Chondrocyte (in vitro differentiated cells): ENCODE results near the gene SAFB. TPM values are rescaled to one million over a fixed set of nuclear protein-coding genes. Genes with fewer than 3 reads are reported as not detected.

Source experiments
- DNase-seq: peaks from one replicate; pipeline ENCODE4 v3.0.0; 2021; ENCODE audit warnings: mixed read lengths, low spot score
- H3K27ac Mint-ChIP-seq: one replicate; pipeline ENCODE4 v1.8.0; 2021; ENCODE audit warnings: mild to moderate bottlenecking, moderate library complexity, mixed read lengths; ENCODE audit not compliant: unreplicated experiment
- H3K27me3 Mint-ChIP-seq: 2 replicates; pipeline ENCODE4 v1.8.0; 2021; ENCODE audit warnings: low read depth, mixed read lengths
- H3K36me3 Mint-ChIP-seq: 2 replicates; pipeline ENCODE4 v1.8.0; 2021; ENCODE audit warnings: low read depth, mixed read lengths
- H3K4me1 Mint-ChIP-seq: 2 replicates; pipeline ENCODE4 v1.8.0; 2021; ENCODE audit warnings: low read depth, mild to moderate bottlenecking, mixed read lengths
- H3K4me3 Mint-ChIP-seq: one replicate; pipeline ENCODE4 v1.8.0; 2021; ENCODE audit warnings: mild to moderate bottlenecking, moderate library complexity, mixed read lengths; ENCODE audit not compliant: unreplicated experiment
- H3K9me3 Mint-ChIP-seq: 2 replicates; pipeline ENCODE4 v1.8.0; 2021; ENCODE audit warnings: low read depth, mixed read lengths
- total RNA-seq: library from RNA; stranded (reverse); gene quantifications from 3 replicates; pipeline ENCODE4 v1.2.1, GENCODE V29; 2021
- TF ChIP-seq, protein P1 (sequence below): fragments of 200-600 bp; sonication (generic); IDR thresholded peaks from 2 replicates; pipeline ENCODE4 v1.5.0; 2021; ENCODE audit warnings: antibody characterized with exemption, mild to moderate bottlenecking, moderate library complexity

SAFB gene
- total RNA-seq, 1 donor from 2014 or later: 58.3 TPM

GRCh38 chr19:5655412-5655811 is 32.5 kb downstream of the SAFB start:
- H3K9me3 Mint-ChIP-seq: no peaks in the 10 kb centered on the region
- H3K4me3 Mint-ChIP-seq: no peak overlapping the region
- TF ChIP-seq, protein P1, sequence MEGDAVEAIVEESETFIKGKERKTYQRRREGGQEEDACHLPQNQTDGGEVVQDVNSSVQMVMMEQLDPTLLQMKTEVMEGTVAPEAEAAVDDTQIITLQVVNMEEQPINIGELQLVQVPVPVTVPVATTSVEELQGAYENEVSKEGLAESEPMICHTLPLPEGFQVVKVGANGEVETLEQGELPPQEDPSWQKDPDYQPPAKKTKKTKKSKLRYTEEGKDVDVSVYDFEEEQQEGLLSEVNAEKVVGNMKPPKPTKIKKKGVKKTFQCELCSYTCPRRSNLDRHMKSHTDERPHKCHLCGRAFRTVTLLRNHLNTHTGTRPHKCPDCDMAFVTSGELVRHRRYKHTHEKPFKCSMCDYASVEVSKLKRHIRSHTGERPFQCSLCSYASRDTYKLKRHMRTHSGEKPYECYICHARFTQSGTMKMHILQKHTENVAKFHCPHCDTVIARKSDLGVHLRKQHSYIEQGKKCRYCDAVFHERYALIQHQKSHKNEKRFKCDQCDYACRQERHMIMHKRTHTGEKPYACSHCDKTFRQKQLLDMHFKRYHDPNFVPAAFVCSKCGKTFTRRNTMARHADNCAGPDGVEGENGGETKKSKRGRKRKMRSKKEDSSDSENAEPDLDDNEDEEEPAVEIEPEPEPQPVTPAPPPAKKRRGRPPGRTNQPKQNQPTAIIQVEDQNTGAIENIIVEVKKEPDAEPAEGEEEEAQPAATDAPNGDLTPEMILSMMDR: no peak
- H3K27ac Mint-ChIP-seq: no peak overlapping the region
- peaks cover 42% of the 10 kb centered on the region for H3K36me3 Mint-ChIP-seq
- H3K27me3 Mint-ChIP-seq: no peaks in the 10 kb centered on the region
- H3K4me1 Mint-ChIP-seq: no peaks in the 10 kb centered on the region
- no peak for DNase-seq

DNA sequence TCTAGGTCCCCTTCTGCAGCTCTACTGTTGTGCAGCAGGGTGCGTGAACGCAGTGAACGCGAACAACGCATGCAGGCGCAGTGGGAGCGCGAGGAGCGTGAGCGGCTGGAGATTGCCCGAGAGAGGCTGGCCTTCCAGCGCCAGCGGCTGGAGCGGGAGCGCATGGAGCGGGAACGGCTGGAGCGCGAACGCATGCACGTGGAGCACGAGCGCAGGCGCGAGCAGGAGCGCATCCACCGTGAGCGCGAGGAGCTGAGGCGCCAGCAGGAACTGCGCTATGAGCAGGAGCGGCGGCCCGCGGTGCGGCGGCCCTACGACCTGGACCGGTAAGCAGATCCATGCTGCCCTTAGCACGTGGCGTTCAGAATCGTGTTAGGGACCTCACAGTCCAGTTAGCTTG is 38.6 kb downstream of the SAFB start:
- no peaks in the 10 kb centered on the region for H3K4me1 Mint-ChIP-seq
- no peaks in the 10 kb centered on the region for H3K9me3 Mint-ChIP-seq
- DNase-seq: peak; percentile 90
- H3K4me3 Mint-ChIP-seq: no peak overlapping the region
- H3K27me3 Mint-ChIP-seq: no peaks in the 10 kb centered on the region
- H3K27ac Mint-ChIP-seq: no peak overlapping the region
- peaks cover 35% of the 10 kb centered on the region for H3K36me3 Mint-ChIP-seq
- TF ChIP-seq, protein P1: no peak

DNA sequence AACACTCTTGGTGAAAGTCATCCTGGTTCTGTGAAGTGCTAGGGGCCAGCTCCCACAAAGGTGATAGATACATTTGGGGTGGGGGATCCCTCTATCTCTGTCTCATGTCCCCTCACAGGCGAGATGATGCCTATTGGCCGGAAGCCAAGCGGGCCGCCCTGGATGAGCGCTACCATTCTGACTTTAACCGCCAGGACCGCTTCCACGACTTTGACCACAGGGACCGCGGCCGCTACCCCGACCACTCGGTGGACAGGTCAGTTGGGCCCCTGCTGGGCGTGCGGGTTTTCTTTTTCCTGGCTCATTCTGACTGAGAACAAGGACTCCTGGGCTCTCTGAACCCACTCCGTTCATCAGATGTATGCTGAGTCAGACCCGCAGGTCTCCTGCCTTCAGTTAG is 41.0 kb downstream of the SAFB start:
- Mint-ChIP-seq H3K36me3 (peaks cover 32% of the 10 kb centered on the region), H3K27ac (no peak overlapping the region), H3K9me3 (no peaks in the 10 kb centered on the region), H3K27me3 (no peaks in the 10 kb centered on the region), H3K4me1 (no peaks in the 10 kb centered on the region), H3K4me3 (no peak overlapping the region)
- TF ChIP-seq, protein P1: no peak
- DNase-seq: peak; percentile 75

GRCh38 chr19:5664515-5664914 is 41.6 kb downstream of the SAFB start:
- peaks cover 32% of the 10 kb centered on the region for H3K36me3 Mint-ChIP-seq

GRCh38 chr19:5665781-5666513 is 43.1 kb downstream of the SAFB start:
- H3K36me3 Mint-ChIP-seq: peaks cover 29% of the 10 kb centered on the region
- no peaks in the 10 kb centered on the region for H3K9me3 Mint-ChIP-seq
- no peak overlapping the region for H3K27ac Mint-ChIP-seq
- TF ChIP-seq, protein P1: peak; percentile 41
- no peak overlapping the region for H3K4me3 Mint-ChIP-seq
- H3K4me1 Mint-ChIP-seq: no peaks in the 10 kb centered on the region
- no peaks in the 10 kb centered on the region for H3K27me3 Mint-ChIP-seq
- DNase-seq: peak; percentile 52

More at GRCh38 chr19:5664515-5664914, 41.6 kb downstream of the SAFB start:
- Mint-ChIP-seq H3K27me3 (no peaks in the 10 kb centered on the region), H3K4me1 (no peaks in the 10 kb centered on the region), H3K27ac (no peak overlapping the region), H3K4me3 (no peak overlapping the region), H3K9me3 (no peaks in the 10 kb centered on the region)
- peak; percentile 39 for DNase-seq
- TF ChIP-seq, protein P1: no peak
